Stimulated activated CD4-positive, alpha-beta T cell treated with anti-CD3 and anti-CD28 coated beads, TNF-alpha, amount 100 ng/mL, for 4 hours (primary cell): ENCODE data around the gene ROBO4.

ENCODE experiments used
- DNase-seq, 3 experiments: peaks; one replicate each; pipeline ENCODE4 v3.0.0-alpha.2; 2020; ENCODE audit warnings: low read depth in 3 of 3

ROBO4 gene

DNA sequence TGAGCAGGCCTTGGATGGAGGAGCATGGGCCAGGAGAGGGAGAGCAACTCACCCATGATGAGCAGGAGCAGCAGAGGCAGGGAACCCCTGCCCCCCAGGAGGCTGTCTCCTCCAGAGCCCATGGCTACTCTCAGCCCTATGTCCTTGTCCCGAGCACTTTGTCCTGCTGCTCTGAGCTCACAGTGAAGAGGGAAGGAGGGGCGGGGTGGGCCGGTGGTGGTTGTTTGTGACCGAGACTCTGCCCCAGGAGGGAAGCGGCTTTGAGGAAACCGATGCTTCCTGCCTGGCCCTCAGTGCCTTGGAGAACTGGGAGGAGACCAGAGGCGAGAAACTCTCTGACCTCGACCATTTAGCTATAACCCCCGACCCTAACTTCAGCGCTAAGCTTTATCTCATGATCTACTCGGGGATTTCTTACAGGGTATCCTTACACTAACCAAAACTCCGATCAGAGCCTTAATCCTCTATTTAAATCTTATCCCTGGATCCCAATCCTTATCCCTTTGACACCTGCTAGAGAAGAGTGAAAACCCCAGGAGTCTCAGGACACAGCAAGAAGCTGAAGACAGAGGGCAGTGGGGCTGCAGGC, at the start of gene ROBO4:
TSS of gene ROBO4 (minus strand) at position 192 of the 589 bp plus-strand sequence. CDS start at position 122, 70 bp downstream.
- no peak for DNase-seq

DNA sequence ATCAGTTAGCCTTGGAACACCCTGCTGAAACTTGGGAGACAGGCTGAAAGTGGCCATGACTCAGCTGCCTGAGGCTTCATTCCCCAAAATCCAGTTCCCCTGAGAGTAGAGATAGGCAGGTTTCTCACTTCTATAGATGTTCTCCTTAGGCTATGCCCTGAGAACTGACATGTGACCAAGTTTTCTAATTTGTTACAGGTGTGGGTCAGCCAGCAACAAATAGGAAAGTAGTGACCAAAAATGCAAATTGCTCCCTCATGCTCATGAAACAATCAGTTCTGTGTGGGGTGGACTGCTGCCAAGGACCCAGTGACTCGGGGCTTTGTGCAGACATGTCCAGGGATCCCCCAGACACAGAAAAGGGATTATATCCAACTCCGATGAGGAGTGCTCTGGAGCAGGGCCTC, 49.1 kb upstream of the ROBO4 start:
- no peak for DNase-seq

DNA sequence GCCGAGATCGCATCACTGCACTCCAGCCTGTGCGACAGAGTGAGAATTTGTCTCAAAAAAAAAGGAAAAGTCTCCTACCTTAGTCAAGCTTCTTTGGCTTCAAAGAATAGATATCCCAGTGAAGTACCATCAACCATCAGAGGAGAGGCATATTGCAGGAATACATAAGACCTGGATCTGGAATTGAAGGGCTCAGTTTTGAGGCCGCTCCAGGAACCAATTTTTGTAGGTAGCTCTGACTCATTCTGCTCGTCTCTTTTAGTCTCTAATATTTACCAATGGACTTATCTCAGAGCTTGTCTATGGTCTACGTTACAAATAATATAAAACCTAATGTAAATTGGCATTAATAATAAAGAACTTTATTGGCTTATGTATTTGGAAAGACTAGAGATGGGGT, 48.2 kb upstream of the ROBO4 start:
- no peak for DNase-seq

DNA sequence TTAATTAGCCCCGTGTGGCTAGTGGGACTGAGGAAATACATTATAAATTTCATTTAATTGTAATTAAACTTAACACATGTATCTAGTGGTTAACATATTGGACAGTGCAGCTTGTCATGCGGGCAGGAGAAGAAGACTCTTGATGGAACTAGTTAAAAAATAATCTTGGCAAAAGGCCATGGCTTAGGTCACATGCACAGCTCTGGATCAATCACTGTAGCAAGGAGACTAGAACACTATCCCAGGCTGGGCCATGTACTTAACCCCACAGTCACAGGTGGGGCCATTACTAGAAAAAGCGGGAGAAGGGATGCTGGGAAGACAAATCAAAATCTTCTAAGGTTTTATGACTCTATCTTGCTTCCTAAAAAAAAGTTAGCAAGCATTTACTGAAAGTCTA, 46.9 kb upstream of the ROBO4 start:
- DNase-seq = no peak

DNA sequence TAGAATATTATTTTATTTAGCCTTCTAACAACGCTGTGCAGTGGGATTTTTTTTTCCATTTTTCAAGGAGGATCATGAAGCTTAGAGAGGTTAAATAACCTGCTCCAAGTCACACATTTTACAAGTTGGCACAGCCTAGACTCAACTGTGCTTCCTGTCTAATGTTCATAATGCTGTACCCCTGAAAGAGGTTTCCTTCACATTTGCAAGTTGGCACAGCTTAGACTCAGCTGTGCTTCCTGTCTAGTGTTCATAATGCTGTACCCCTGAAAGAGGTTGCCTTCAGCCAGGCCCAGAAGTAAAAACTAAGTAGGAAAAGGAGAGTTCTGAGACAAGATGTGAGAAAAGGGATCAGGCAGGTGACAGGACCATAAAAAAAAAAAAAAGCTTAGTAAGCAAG, 46.1 kb upstream of the ROBO4 start:
- DNase-seq = no peak

DNA sequence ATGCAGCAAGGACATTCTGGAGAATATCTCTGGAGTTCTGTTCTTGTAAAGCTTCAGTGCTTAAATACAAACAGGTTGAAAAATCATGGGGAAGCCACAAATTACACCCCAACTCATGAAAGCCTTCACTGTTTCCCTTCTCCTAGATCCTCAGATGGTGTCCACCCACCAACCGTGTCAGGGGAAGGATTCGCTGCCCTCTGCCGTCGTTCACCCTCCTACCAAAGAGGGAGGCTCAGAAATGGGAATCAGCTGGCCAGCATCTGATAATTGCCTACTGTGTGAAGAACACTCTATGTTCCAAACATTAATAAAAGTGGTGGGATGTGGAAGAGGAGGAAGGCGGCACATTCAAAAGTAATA, 45.6 kb upstream of the ROBO4 start:
- no peak for DNase-seq

DNA sequence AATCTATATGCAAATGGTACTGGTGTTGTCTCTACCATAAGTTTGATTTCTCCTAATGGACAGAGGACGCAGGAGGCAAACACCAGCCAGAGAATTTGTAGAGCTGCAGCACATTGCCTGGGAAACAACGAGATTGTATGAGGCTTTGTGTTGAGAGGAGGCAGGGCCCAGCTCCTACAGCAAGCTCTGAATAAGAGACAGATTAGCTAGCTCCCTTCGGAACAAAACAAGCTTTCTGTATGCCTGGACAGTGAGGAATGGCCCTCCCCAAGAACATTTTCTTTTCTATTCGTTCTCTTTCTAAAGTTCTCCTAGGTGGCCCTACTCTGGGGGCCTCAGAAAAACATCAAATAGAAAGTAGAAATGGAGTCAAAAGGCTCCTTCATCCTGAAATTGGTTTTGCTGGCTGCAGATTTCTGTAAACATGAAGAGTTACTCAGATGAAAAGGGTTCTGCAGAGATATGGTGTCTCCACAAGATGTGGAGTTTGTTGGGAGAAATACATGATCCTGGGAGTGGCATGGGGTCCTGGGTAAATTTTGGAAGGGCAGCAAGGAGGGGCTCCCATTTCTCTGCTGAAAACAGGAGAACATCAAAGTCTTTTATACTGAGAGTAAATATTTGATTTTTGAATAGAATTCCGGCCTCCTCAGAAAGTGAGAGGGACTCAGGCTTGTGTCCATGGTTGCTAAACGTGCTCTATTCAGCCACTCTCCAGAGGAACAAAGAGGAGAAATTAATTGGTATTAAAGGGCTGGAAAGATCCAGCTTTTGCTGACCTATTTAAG, 45.0 kb upstream of the ROBO4 start:
- DNase-seq = no peak

DNA sequence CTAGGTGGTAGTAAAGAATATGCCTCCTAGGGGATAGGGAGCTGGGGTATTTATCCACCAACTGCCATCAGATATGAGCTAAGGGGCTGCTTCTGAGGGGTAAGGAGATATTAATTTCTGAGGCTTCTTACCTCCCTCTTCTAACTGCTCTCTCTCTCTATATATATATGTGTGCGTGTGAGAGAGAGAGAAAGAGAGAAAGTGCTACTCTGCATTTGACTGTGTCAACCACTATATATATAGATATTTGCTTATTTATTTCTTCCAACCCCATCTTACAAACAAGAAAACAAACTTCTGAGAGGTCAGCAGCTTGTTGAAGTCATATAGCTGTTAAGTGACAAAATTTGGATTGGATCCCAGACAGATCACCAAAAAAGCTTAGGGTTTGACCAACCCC, 44.0 kb upstream of the ROBO4 start:
- no peak for DNase-seq

DNA sequence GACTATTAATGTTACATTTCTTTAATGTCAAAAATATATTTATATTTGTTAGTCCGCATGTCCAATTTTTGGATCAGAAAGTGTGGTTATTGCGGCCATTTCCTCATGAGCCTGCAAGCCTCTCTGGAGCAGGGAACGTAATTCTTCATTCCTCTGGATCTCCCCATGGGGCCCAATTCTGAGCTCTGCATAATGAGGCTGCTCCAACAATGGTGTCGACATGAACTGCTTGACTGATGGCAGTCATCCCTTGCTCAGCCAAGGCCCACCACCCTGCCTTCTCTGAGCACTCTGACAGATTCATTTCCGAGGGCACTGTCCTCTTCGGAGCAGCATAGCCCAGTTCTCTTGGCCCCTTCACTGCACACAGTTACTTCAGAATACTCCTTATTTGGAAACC, 41.3 kb upstream of the ROBO4 start:
- DNase-seq = no peak

DNA sequence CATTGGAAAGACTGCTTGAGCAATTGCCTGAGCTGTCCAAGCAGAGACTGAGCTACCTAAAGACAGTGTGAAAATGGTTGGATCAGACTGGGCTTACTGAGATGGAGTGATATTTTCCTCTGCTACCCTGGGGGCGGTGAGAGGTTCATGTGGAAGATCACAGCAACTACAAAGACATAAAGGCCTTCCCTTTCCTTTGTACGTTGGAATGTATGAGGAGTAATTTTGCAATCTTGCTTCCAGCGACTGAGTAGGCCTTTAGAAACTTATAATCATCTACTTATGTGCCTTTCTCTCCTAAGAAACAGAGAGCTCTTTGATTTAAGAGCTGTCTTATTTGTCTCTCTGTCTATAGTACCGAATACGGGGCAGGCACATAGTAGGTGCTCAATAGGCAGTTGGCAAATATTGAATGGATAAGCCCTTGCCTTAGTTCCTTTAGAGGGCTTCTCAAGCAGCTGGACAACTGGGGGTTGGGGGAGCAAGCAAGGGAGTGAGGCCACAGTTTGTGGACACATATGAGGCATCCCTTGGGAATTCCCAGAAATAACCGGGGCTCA, 40.6 kb upstream of the ROBO4 start:
- no peak for DNase-seq

DNA sequence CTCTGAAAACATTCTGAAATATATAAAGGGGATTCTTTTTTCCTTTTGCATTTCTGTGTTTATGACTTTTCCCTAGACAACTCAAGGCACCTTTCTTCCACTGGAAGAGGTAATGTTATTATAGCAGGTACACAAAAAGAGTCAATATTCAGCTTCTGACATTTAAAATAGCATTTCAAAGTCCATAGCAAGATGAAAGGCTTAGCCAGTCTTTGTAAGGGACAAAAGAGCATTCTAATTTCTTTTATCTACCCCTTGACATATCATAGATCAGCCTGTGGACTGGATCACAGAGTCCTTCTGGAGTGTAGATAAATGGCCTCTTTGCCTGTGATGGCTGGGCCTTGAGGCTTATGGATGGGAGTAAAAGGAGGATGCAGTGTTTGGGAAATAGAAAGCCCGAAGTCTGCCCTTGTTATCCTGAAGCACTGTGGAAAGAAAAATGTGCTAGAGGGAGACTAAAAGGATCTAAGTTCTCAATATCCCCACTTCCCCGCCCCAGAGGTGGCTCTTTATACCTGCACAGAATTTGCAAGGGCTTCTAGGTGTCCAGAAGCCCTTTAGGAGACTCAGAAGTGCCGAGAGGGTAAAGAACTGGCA, 39.8 kb upstream of the ROBO4 start:
- no peak for DNase-seq

DNA sequence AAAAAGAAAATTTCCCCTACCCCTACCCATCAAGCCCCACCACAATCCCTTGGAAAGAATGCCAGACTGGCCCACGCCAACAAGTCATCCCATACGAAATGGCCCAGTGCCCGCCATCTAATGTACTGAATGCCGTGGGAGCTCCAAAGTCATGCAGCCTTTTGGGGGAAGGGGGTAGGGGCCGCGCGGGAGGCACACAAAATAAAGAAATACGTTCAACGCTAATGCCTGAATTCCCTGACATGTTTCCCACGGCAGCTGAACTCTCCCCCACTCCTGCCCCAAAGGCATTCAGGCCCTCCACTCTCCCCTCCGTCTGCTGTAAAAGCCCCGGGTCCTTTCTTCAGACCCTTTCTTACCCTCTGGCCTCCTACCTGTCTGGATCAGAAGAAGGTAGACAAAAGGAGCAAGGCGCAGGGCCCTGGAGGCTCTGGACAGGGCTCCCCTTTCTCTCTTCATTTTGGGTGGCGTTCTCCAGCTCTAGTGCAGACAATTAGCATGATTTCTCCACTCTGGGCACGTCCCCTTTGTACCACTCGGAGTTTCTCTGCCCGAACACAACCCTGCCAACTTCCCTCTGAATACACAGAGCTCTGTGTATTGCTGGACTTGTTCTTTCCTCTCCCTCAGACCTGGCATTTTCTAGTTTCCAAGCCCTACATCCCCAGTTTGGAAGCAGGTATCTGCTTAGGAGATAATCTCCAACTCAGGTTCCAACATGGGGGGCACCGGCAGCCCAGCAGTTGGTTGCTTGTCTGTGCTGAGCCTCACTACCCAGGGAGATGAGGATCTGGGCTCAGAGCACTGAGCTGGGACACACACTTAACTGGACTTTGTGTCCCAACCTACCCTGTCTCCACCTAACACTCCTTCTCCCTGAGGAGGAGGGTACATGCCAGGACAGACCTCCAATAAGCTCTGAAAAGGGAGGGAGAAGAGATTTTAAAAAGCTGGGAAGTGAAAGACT, 38.2 kb upstream of the ROBO4 start, which contains the start of gene HEPACAM:
TSS of gene HEPACAM (minus strand) at position 500 of the 967 bp plus-strand sequence. CDS start at position 459, 41 bp downstream.
- no peak for DNase-seq

DNA sequence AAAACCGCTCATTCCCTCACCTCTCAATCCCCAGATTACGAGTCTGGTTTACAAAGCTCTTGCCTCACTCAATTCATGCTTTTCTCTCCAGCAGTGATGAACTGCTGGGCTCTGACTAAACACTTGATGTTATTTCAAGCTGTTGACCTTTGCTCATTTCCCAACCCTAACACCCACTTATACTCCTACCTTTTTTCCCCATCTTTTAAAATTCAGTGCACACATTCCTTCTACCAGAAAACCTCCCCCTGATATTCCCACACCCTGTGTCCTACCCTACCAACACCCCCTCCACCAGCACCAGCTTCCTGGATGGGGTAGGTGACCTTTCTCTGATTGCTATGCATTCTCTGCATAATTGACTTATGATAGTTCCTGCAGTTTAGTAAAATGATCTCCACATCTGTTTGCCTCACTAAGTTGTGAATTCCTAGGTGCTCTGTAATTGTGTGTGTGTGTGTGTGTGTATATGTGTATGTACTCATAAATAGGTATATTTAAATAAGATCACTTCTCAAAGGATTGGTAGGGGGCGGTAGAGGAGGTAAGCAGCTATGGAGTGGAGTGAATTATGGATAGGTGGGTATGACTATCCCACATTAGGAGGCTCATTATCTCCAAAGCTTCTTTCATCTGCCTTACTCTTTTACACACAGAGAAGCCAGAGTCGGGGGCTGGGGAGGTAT, 37.3 kb upstream of the ROBO4 start:
- DNase-seq = no peak

DNA sequence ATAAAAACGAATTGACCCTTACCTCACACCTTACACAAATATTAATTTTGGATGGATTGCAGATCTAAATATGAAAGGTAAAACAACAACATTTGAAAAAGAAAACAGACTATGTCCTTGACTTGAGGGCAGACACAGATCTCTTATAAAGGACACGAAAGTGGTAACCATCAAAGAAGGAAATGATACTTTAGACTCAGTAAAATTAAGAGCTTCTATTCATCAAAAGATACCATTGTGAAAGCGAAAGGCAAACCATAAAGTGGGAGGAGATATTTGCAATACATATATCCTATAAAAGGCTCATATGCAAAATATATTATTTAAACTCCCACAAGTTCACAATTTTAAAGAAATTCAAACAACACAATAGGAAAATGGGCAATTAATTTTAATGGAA, 33.1 kb upstream of the ROBO4 start:
- no peak for DNase-seq

DNA sequence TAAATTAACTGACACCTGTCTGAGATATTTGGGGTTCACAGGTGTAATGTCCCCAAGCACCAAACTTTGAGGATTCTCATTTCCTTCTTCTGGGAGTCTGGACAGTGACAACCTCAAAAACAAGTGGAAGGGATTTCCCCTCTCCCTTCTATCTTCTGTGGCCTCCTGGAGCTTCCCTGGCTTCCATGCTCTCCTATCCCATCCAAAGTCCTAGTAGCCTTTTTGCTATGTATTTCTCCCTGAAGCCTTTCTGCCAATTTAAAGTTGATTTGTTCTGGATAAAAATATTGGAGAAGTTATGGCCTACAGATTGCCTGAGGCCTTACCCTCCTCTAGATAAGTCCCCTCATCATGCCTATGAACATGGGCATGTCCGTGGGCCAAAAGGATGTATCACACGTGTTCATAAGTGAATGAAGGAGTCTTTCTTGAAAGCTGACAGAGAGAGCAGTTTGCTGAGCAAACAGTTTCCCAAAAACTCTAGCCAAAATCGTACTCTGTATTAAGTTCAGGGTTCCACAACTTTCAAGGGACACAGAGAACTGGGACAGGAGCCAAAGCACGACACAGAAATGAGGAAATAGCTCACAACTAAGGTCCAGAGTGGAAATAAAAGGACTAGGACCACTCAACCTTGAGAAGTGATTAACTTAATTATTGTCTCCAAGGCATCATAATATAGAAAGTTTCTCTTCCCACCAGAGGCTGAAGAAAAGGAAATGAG, 31.4 kb upstream of the ROBO4 start:
- no peak for DNase-seq

DNA sequence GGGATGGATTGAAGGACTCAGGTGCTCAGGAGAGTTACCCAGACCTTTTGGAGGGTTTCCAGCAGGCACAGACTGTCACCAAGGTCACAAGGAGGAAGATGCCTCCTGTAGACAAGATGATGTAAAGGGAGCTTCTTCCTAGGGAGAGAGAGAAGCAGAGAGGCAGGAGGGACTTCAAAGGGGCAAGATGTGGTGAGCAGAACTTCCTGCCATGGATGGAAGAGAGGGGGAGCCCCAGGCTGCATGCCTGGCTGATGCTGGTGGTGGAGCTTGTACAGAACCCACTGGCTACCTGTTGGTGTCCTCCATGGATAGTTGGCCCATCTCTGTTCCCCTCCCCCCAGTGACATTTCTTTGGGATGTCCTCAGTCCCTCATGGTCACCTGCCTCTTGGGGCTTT, 25.6 kb upstream of the ROBO4 start:
- DNase-seq = no peak

DNA sequence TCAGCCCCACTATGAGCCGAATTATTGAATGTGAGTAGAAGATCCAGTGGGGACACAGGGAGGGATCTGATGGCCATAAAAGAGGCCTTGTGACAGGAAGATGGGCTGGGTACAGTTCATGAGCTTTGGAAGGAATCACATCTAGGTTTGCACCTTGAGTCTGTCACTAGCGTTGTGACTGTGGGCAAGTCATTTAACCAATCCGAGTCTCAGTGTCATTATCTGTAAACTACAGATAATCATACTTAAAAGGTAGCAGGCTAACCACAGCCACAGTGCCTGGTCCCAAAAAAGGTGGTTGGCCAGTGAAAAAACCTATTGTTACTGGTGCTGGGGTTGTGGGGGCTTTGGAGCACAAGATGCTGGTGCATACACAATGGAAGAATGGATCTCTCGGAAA, 25.2 kb upstream of the ROBO4 start:
- DNase-seq = no peak

DNA sequence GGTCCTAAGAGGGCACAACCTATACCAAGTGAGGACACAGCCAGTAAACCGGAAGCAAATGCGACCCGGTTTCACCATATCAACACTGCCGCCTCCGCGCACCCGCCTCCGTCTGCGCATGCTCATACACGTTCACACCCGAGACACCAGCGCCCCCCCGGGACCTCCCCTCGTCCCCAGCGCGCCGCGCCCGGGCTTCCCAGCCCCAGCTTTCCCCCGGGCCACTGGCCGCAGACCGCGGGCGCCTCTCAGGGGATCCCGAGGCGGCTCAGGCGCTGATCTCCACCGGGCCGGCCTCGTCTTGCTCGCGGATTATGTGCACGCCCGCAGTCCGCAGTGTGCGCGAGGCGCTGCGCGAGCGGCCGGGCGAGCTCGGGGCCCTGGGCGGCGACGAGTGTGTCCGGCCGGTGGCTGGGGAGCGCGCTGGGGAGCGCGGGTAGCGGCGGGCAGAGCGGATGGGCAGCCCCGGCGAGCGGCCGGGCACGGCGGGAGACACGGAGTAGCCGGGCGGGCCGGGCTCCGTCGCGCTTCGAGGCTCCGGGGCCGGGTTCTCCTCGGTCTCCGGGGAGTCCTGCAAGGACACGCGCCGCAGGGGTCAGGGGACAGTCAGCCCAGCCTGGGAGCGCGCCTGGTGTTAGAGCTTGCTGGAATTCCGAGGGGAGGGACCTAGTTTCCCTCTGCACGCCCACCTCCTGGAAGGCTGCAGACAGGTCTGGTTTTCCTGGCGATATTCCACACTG, 23.4 kb upstream of the ROBO4 start:
- peak; percentile 54 to 73 (median 68) for DNase-seq

DNA sequence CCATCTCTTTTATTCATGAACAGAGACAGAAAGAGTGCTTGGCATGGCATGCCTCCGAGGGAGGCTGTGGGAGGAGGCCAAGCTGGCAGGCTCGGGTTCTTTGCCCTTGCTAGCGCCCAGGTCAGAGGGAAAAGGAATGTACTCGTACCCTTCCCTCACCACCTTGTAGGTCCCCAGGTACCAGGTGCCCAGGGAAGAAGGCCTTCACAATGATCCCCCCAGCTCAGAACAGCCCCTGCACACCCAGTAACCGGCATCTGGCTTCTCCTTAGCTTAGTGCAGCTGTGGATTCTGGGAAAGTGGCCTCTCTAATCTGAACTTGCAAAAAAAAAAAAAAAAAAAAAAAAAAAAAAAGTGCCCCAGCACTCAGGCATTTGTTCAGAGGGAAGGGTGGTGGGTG, 22.7 kb upstream of the ROBO4 start:
- DNase-seq = no peak

DNA sequence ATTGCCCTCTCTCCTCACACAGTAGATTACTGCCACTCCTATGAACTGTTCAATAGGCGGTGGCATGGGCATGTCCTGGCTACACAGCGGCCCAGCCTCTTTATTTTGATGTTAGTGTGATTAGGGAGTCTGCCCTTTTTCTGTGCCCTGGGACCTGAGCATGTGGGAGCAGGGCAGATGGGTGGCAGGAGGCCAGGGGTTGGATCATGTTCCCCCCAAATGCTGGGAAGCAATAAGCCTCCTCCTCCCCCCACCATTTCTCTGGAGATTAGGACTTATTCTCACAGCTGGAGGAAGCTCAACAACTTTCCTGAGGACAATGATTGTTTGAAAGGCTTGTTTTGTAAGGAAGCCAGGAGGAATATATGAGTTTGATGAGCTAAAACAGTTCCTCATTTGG, 22.2 kb upstream of the ROBO4 start:
- DNase-seq = no peak
